ENCODE data around the gene LHX3. TPM values are rescaled to one million over a fixed set of nuclear protein-coding genes. Genes with fewer than 3 reads are reported as not detected.

The LHX3 gene
- total RNA-seq (under 1 TPM; 0.11 to 0.16 TPM), total RNA-seq (0 to 0.39 (median 0) reads per million in 172 experiments)
- polyA plus RNA-seq (2013, experiment 1 of 2), result not detected
- polyA plus RNA-seq (2013, experiment 2 of 2), result 0.04 TPM

- ATAC-seq (ENCODE audit: poor library complexity), result peak; percentile 51
- H3K36me3 Mint-ChIP-seq (ENCODE audit: low read depth), result peaks cover 34% of the 10 kb centered on the region
- Histone ChIP-seq H3K9me3 (ENCODE audit: control insufficient read depth in 1 of 2, insufficient read depth in 1 of 2, low read length in 2 of 2) (peaks cover 0 to 46% of the 10 kb centered on the region in 2 experiments), H3K36me3 (ENCODE audit: insufficient read depth, low read length) (peaks cover 11% of the 10 kb centered on the region), H3K4me1 (ENCODE audit: insufficient read depth, low read length) (no peaks in the 10 kb centered on the region), H3K4me3 (ENCODE audit: low read length) (no peak within 1 kb of the TSS), H3K27me3 (ENCODE audit: control insufficient read depth in 1 of 2, insufficient read depth in 2 of 2, low read length in 2 of 2) (peaks cover 33 to 38% of the 10 kb centered on the region in 2 experiments), H3K27ac (ENCODE audit: low read depth in 1 of 2, low read length in 2 of 2) (no peak within 1 kb of the TSS)
- CTCF ChIA-PET, result no interaction called here
- no peaks in the 10 kb centered on the region for H3K4me1 Mint-ChIP-seq (ENCODE audit: low read depth)
- no peak for TF ChIP-seq CTCF (IDR thresholded peaks at IDR 0.05)
- intact Hi-C loops (cut with DNase I, micrococcal nuclease), result no loop called here
- peaks cover 27% of the 10 kb centered on the region for H3K27me3 Mint-ChIP-seq
- H3K9me3 Mint-ChIP-seq, result no peaks in the 10 kb centered on the region
- H3K27ac Mint-ChIP-seq, result no peak within 1 kb of the TSS
- DNase-seq, result peak in 7 of 14 experiments; percentile 6 to 59 (median 13)
- POLR2A ChIA-PET, result no interaction called here
- no peak within 1 kb of the TSS for H3K4me3 Mint-ChIP-seq
These were observed at the start of gene LHX3 for GRCh38 chr9:136204838-136205706. LHX3 (minus strand) TSS chr9:136205128; CDS start chr9:136205012, 116 bp downstream.

DNA sequence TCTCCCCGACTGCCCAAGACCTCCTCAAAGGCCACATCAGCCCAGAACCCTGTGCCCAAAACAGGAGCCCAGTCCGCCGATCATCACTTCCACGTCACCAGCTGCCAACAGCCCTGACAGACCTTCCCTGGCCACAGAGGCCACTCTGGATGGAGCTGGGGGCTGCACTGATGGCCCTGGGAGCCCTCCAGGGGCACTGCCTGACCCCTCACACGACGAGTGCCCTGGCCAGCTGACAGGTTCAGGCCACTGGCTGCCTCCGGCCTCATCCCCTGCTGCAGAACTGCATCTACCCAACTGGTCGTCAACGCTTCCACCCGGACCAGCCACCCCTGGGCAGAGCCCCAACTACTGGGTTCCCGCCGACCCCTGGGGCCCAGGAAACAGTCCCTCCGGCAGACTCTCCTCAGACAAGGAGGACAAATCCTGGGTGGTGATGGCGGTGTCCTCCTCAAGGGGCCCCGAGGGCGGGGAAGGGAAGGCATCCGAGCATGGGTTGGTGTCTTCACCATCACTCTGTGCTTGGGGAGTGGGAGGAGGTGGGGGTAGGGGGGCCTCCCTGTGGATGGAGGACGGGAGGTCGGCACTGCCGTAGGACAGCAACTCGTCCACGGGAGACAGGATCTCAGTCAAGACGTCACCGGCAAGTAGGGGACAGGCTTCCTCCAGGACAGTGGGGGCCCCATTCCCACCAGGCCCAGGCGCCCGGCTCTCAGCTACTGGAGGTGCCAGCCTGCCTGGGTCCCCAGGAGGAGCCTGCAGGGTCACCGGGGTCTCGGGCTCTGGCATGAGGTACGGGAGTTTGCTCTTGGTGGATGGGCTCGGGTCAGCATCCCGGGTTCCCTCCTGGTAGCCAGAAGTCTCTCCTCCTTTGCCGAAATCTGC, 48.6 kb upstream of the LHX3 start:
- ATAC-seq (ENCODE audit: poor library complexity) (no peak), DNase-seq (no peak)
- peaks cover 0 to 4% of the 10 kb centered on the region in 2 experiments for H3K27me3 ChIP-seq (ENCODE audit: control insufficient read depth in 1 of 2, insufficient read depth in 2 of 2, low read length in 2 of 2)
- H3K9me3 ChIP-seq (ENCODE audit: control insufficient read depth in 1 of 2, insufficient read depth in 1 of 2, low read length in 2 of 2), result no peaks in the 10 kb centered on the region
- no peaks in the 10 kb centered on the region for H3K36me3 ChIP-seq (ENCODE audit: insufficient read depth, low read length)
- no peaks in the 10 kb centered on the region for H3K36me3 Mint-ChIP-seq (ENCODE audit: low read depth)
- no peaks in the 10 kb centered on the region for H3K4me1 ChIP-seq (ENCODE audit: insufficient read depth, low read length)
- TF ChIP-seq CTCF (IDR thresholded peaks at IDR 0.05), result no peak
- no peak overlapping the region for H3K27ac ChIP-seq (ENCODE audit: low read depth in 1 of 2, low read length in 2 of 2)
- intact Hi-C loops (cut with DNase I, micrococcal nuclease), result no loop called here
- H3K4me3 ChIP-seq (ENCODE audit: low read length), result no peak overlapping the region
- ChIA-PET POLR2A (no interaction called here), CTCF (no interaction called here)
- H3K27me3 Mint-ChIP-seq, result no peaks in the 10 kb centered on the region
- H3K9me3 Mint-ChIP-seq, result no peaks in the 10 kb centered on the region
- no peaks in the 10 kb centered on the region for H3K4me1 Mint-ChIP-seq (ENCODE audit: low read depth)
- H3K27ac Mint-ChIP-seq, result no peak overlapping the region
- no peak overlapping the region for H3K4me3 Mint-ChIP-seq

DNA sequence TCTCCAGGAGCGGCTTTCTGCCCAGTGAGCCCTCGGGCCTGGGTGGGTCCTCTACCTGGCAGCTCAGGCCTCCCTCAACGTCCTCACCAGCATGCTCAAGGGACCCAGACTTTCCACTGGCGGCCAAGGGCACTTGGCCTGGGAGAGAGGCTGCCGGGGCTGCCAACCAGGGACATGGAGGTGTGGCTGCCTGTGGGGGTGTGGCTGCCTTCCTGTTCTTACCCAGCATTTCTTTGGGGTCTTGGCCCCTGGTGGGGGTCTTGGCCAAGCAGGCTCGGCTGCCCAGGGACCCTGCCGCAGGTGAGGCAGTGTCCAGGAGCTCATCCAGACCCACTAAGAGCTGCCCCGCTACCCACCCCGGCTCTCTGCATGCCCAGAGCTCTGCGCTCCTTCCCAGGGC, 47.9 kb upstream of the LHX3 start:
- H3K36me3 ChIP-seq (ENCODE audit: insufficient read depth, low read length), result no peaks in the 10 kb centered on the region
- Mint-ChIP-seq H3K27me3 (no peaks in the 10 kb centered on the region), H3K36me3 (ENCODE audit: low read depth) (no peaks in the 10 kb centered on the region), H3K9me3 (no peaks in the 10 kb centered on the region), H3K4me1 (ENCODE audit: low read depth) (no peaks in the 10 kb centered on the region), H3K27ac (no peak overlapping the region), H3K4me3 (no peak overlapping the region)
- TF ChIP-seq CTCF (IDR thresholded peaks at IDR 0.05), result no peak
- no peaks in the 10 kb centered on the region for H3K9me3 ChIP-seq (ENCODE audit: control insufficient read depth in 1 of 2, insufficient read depth in 1 of 2, low read length in 2 of 2)
- no peak for DNase-seq
- ChIA-PET POLR2A (no interaction called here), CTCF (no interaction called here)
- peaks cover 0 to 4% of the 10 kb centered on the region in 2 experiments for H3K27me3 ChIP-seq (ENCODE audit: control insufficient read depth in 1 of 2, insufficient read depth in 2 of 2, low read length in 2 of 2)
- H3K4me3 ChIP-seq (ENCODE audit: low read length), result no peak overlapping the region
- intact Hi-C loops (cut with DNase I, micrococcal nuclease), result no loop called here
- no peak overlapping the region for H3K27ac ChIP-seq (ENCODE audit: low read depth in 1 of 2, low read length in 2 of 2)
- no peak for ATAC-seq (ENCODE audit: poor library complexity)
- H3K4me1 ChIP-seq (ENCODE audit: insufficient read depth, low read length), result no peaks in the 10 kb centered on the region
